Gastrocnemius medialis (tissue), 4 donors: Measurements from ENCODE around the gene CEACAM19. TPM values are rescaled to one million over a fixed set of nuclear protein-coding genes. Genes with fewer than 3 reads are reported as not detected.
"Not testable (repeated sequence)": the region's sequence is repeated elsewhere in the genome, so short reads cannot be mapped to it uniquely, and the experiment has no call there.

ENCODE experiments used
- ATAC-seq, 2 donors: fragments of 150-250 bp; one replicate each; pipeline ENCODE4 v1.9.1; 2016
- DNase-seq, 2 donors: peaks; one replicate each; pipeline ENCODE4 v3.0.0-alpha.2; 2019
- H3K27ac ChIP-seq, 4 donors: fragments of 200-600 bp; sonication (generic); 1 replicate in 1 of 4; 2 replicates in 3 of 4; pipeline ENCODE4 v1.5.1; 2016 to 2018; ENCODE audit warnings: mild to moderate bottlenecking in 2 of 4, moderate library complexity in 1 of 4
- H3K27me3 ChIP-seq, 3 donors: fragments of 200-600 bp; sonication (generic) in 2 of 3; 1 replicate in 1 of 3; 2 replicates in 2 of 3; pipeline versions ENCODE4 v1.5.1 to v1.6.0; 2016 to 2019; ENCODE audit warnings: mild to moderate bottlenecking in 1 of 3, moderate library complexity in 1 of 3
- H3K36me3 ChIP-seq, 2 donors: fragments of 200-600 bp; sonication (generic) in 1 of 2; one replicate each; pipeline ENCODE4 v1.5.1; 2017 to 2018
- H3K4me1 ChIP-seq, 2 donors: fragments of 200-600 bp; sonication (generic) in 1 of 2; one replicate each; pipeline ENCODE4 v1.5.1; 2016 to 2017; ENCODE audit warnings: mild to moderate bottlenecking in 2 of 2
- H3K4me3 ChIP-seq, 4 donors: fragments of 200-600 bp; sonication (generic) in 3 of 4; 1 replicate in 1 of 4; 2 replicates in 3 of 4; pipeline ENCODE4 v1.5.1; 2016 to 2019; ENCODE audit warnings: mild to moderate bottlenecking in 2 of 4
- H3K9me3 ChIP-seq, 3 donors: fragments of 200-600 bp; sonication (generic) in 2 of 3; 1 replicate in 1 of 3; 2 replicates in 2 of 3; pipeline ENCODE4 v1.5.1; 2016 to 2019
- POLR2A ChIP-seq, 2 donors: fragments of 450-650 bp; IDR thresholded peaks; one replicate each; pipeline ENCODE4 v1.6.1; 2017; ENCODE audit warnings: antibody characterized with exemption in 2 of 2, mild to moderate bottlenecking in 2 of 2, moderate library complexity in 2 of 2
- in situ Hi-C, 4 donors: fragments of 200-750 bp; cut with MboI; loops; one replicate each; pipeline versions ENCODE4 v1.15.0 to v1.8.0; 2017; ENCODE audit warnings: low sequenced_read_pairs in 4 of 4
- intact Hi-C: fragments of 100-400 bp; cut with DNase I; formaldehyde crosslinking; loops from one replicate; pipeline ENCODE4 v1.15.1; 2023; ENCODE audit warnings: low total_unique reads
- total RNA-seq, 4 donors: library from RNA; depleted of rRNA; stranded (reverse); fragments of >200 nt; gene quantifications; one replicate each; pipeline versions ENCODE4 v1.1.0 to v1.2.3, GENCODE V29; 2016
- TF ChIP-seq, protein P1 (sequence below), 5 experiments: fragments of 450-650 bp in 3 of 5; fragments of 200-600 bp in 2 of 5; sonication (generic) in 2 of 5; IDR thresholded peaks in 4 of 5; conservative IDR thresholded peaks in 1 of 5; 1 replicate in 4 of 5; 2 replicates in 1 of 5; pipeline ENCODE4 v1.5.1; 2016 to 2019; ENCODE audit warnings: antibody characterized with exemption in 5 of 5, mild to moderate bottlenecking in 3 of 5, moderate library complexity in 3 of 5

CEACAM19 gene
- total RNA-seq, 4 donors from 2014 or later = 2.0 to 8.5 (median 3.7) TPM

DNA sequence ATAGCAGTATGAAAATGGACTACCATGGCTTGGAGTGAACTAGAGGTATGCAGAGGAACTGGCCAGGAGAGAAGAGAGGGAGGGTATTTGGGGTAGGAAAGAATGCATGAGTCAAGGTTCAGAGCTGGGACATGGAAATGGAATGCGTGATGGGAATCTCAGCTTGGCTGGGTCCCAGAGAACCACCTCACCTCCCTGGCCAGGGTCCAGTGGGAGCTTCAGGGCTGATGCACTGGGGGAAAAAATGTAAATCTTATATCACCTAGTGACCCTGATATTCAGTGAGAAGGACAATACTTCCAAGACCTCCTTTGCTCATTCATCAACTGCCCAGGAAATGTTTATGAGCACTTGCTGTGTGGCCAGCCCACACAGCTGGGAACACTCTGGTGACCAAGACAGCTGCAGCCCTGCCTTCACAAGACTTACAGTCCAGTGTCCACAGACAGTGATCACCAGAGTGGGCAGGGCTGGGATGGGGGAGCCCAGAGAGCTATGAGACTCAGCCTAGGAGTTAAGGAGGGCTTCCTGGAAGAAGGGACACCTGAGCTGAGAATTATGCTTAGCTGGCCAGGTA lies 45.1 kb upstream of the CEACAM19 start:
- TF ChIP-seq, protein P1, sequence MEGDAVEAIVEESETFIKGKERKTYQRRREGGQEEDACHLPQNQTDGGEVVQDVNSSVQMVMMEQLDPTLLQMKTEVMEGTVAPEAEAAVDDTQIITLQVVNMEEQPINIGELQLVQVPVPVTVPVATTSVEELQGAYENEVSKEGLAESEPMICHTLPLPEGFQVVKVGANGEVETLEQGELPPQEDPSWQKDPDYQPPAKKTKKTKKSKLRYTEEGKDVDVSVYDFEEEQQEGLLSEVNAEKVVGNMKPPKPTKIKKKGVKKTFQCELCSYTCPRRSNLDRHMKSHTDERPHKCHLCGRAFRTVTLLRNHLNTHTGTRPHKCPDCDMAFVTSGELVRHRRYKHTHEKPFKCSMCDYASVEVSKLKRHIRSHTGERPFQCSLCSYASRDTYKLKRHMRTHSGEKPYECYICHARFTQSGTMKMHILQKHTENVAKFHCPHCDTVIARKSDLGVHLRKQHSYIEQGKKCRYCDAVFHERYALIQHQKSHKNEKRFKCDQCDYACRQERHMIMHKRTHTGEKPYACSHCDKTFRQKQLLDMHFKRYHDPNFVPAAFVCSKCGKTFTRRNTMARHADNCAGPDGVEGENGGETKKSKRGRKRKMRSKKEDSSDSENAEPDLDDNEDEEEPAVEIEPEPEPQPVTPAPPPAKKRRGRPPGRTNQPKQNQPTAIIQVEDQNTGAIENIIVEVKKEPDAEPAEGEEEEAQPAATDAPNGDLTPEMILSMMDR (IDR thresholded peaks at IDR 0.05 in 4 of 5, conservative IDR thresholded peaks at IDR 0.05 in 1 of 5) = no peak
- no peak for TF ChIP-seq POLR2A (IDR thresholded peaks at IDR 0.05)
- intact Hi-C loops (no loop called here), in situ Hi-C loops (no loop called here)
- Histone ChIP-seq H3K4me3 (no peak overlapping the region), H3K27me3 (no peaks in the 10 kb centered on the region), H3K4me1 (no peaks in the 10 kb centered on the region), H3K27ac (no peak overlapping the region), H3K36me3 (no peaks in the 10 kb centered on the region), H3K9me3 (no peaks in the 10 kb centered on the region)
- DNase-seq (no peak), ATAC-seq (no peak)

DNA sequence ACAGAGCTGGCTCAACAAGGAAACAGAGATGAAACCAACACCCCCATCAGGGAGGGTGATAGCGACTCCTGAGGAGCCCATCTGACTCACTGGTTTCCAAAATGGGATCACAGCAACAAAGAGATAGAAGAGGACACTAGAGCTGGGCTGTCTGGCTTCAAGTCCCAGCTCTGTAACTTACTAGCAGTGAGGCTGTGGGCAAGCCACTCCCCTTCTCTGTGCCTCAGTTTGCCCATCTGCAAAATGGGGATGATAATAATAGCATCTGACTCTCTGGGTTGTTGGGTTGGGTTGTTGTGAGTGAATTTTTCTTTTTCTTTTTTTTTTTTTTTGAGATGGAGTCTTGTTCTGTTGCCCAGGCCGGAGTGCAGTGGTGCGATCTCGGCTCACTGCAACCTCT lies 43.7 kb upstream of the CEACAM19 start:
- Histone ChIP-seq H3K36me3 (no peaks in the 10 kb centered on the region), H3K4me1 (no peaks in the 10 kb centered on the region), H3K9me3 (no peaks in the 10 kb centered on the region), H3K27ac (no peak overlapping the region), H3K4me3 (no peak overlapping the region), H3K27me3 (no peaks in the 10 kb centered on the region)
- ATAC-seq (no peak), DNase-seq (no peak)
- intact Hi-C loops = no loop called here
- in situ Hi-C loops = no loop called here
- TF ChIP-seq, protein P1 (IDR thresholded peaks at IDR 0.05 in 4 of 5, conservative IDR thresholded peaks at IDR 0.05 in 1 of 5) = no peak
- no peak for TF ChIP-seq POLR2A (IDR thresholded peaks at IDR 0.05)

DNA sequence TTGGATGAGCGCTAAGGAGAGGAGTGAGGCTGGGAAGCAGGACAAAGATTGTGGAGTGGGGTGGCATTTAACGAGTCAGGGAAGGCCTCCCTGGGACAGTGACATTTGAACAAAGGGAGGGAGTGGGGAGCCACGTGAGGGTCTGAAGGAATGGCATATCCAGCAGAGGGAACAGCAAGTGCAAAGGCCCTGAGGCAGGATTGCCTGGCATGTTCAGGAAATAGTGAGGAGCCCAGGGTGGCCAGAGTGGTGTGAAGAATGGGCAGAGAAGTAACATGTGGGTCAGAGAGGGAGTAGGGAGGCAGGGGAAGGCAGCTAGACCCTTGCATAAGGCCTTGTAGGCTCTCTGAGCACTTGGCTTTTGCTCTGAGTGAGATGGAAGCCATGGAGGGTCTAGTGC lies 42.5 kb upstream of the CEACAM19 start:
- TF ChIP-seq POLR2A (IDR thresholded peaks at IDR 0.05) = no peak
- TF ChIP-seq, protein P1 (IDR thresholded peaks at IDR 0.05 in 4 of 5, conservative IDR thresholded peaks at IDR 0.05 in 1 of 5) = no peak
- Histone ChIP-seq H3K4me1 (peaks cover 0 to under 1% of the 10 kb centered on the region in 2 donors), H3K36me3 (no peaks in the 10 kb centered on the region), H3K27me3 (no peaks in the 10 kb centered on the region), H3K27ac (no peak overlapping the region), H3K4me3 (no peak overlapping the region), H3K9me3 (no peaks in the 10 kb centered on the region)
- intact Hi-C loops = no loop called here
- in situ Hi-C loops = no loop called here
- ATAC-seq (no peak), DNase-seq (no peak)

DNA sequence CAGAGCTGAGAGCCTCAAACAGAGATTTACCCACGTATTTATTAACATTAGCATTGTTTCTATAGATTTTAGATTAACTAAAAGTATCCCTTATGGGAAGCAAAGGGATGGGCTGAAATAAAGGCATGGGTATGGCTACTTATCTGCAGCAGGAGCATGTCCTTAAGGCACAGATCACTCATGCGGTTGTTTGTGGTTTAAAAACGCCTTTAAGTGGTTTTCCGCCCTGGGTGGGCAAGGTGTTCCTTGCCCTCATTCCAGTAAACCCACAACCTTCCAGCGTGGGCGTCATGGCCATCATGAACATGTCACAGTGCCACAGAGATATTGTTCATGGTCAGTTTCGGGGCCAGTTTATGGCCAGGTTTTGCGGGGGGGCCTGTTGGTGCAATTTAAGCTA lies 39.7 kb upstream of the CEACAM19 start:
- in situ Hi-C loops, H3K4me1 ChIP-seq, ATAC-seq, H3K27me3 ChIP-seq, H3K27ac ChIP-seq, H3K36me3 ChIP-seq, H3K4me3 ChIP-seq, intact Hi-C loops, DNase-seq, H3K9me3 ChIP-seq: not testable (repeated sequence)

DNA sequence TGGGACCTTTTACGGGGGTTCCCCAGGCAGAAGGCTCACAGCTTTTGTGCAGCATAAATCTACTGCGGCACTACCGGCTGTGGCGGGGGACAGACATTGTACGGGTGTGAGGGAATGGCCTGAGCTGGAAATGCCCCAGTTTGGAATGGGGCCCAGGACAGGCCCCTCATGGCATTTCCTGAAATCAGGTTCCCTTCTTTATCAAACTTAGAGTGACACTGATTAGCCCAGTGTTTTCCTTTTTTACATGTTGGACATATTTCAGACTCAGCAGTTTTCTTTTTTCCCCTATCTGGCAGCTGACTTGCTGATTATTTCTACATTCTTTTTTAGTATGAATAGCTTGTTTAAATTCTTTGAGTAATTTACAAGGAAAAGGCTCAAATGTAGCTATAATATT lies 37.2 kb upstream of the CEACAM19 start:
- in situ Hi-C loops, intact Hi-C loops, DNase-seq, H3K27ac ChIP-seq, H3K4me1 ChIP-seq, H3K9me3 ChIP-seq, H3K27me3 ChIP-seq, ATAC-seq, H3K36me3 ChIP-seq: not testable (repeated sequence)
- H3K4me3 ChIP-seq = peak overlapping the region in 1 of 4 donors; percentile 28

DNA sequence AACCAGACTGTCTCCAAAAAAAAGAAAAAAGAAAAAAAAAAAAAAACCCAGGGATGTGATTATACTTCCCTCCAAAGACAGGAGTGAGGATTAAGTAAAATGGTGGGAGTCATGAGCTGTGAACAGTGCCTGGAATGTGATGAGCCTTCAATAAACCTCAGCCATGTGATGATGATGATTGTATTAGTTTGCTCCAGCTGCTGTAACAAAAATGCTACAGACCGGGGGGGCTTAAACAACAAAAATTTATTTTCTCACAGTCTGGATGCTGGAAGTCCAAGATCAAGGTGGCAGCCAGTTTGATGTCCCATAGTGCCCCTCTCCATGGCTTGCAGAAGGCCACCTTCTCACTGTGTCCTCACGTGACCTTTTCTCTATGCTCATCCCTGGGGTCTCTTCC lies 36.5 kb upstream of the CEACAM19 start:
- in situ Hi-C loops = no loop called here
- intact Hi-C loops = no loop called here
- no peaks in the 10 kb centered on the region for H3K36me3 ChIP-seq
- H3K4me3 ChIP-seq = no peak overlapping the region
- no peak overlapping the region for H3K27ac ChIP-seq
- no peak for TF ChIP-seq POLR2A (IDR thresholded peaks at IDR 0.05)
- TF ChIP-seq, protein P1 (IDR thresholded peaks at IDR 0.05 in 4 of 5, conservative IDR thresholded peaks at IDR 0.05 in 1 of 5) = no peak
- no peaks in the 10 kb centered on the region for H3K27me3 ChIP-seq
- H3K4me1 ChIP-seq = peaks cover 0 to 5% of the 10 kb centered on the region in 2 donors
- DNase-seq (no peak), ATAC-seq (no peak)
- H3K9me3 ChIP-seq = no peaks in the 10 kb centered on the region
